Body of pancreas (tissue), 4 donors: ENCODE measurements around the gene BTNL9.

ENCODE experiments used
- POLR2A ChIP-seq, 3 donors: fragments of 450-650 bp; IDR thresholded peaks; one replicate each; pipeline ENCODE4 v1.6.1; 2016; ENCODE audit warnings: antibody characterized with exemption in 3 of 3, mild to moderate bottlenecking in 2 of 3
- TF ChIP-seq, protein P1 (sequence below), 7 experiments: fragments of 450-650 bp in 4 of 7; fragments of 200-600 bp in 3 of 7; sonication (generic) in 3 of 7; IDR thresholded peaks; one replicate each; pipeline ENCODE4 v1.5.1; 2016 to 2019; ENCODE audit warnings: antibody characterized with exemption in 7 of 7

DNA sequence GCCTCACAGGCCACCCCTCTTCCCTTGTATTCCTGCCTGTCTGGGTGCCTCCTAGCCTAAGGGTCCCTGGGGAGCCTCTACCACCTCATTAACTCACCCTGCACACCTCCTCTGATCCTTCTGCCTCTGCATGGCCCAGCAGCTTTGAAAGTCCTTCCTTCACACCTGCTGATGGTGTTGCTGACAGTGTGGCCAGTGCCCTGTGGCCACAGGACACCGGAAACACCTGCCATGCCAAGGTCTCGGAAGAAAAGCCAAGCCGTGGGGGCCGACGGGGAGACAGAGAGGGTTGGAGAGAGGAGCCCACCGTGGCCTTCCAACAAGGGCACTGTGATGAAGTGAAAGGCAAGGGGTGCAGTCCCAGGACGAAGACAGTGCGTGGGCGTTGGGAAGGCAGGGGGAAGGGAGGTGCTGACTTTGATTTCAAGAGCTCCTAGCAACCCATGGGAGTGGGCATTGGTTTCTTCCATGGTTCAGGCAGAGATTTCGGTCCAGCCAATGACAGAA, 4.1 kb downstream of the BTNL9 start:
- TF ChIP-seq, protein P1, sequence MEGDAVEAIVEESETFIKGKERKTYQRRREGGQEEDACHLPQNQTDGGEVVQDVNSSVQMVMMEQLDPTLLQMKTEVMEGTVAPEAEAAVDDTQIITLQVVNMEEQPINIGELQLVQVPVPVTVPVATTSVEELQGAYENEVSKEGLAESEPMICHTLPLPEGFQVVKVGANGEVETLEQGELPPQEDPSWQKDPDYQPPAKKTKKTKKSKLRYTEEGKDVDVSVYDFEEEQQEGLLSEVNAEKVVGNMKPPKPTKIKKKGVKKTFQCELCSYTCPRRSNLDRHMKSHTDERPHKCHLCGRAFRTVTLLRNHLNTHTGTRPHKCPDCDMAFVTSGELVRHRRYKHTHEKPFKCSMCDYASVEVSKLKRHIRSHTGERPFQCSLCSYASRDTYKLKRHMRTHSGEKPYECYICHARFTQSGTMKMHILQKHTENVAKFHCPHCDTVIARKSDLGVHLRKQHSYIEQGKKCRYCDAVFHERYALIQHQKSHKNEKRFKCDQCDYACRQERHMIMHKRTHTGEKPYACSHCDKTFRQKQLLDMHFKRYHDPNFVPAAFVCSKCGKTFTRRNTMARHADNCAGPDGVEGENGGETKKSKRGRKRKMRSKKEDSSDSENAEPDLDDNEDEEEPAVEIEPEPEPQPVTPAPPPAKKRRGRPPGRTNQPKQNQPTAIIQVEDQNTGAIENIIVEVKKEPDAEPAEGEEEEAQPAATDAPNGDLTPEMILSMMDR (IDR thresholded peaks at IDR 0.05) = no peak
- TF ChIP-seq POLR2A (IDR thresholded peaks at IDR 0.05) = no peak
